Panc1 (cell line): ENCODE measurements around the gene PKD1L1. TPM values are rescaled to one million over a fixed set of nuclear protein-coding genes. Genes with fewer than 3 reads are reported as not detected.
A peak's percentile ranks its signal among the peaks of the same experiment; 100 is the strongest.

Experiments
- ATAC-seq: fragments of 200-7000 bp; cut with Tn5 transposase; 2 replicates; pipeline ENCODE4 v1.9.1; 2020; ENCODE audit warnings: mild to moderate bottlenecking, moderate library complexity
- BruUV-seq: library from RNA; stranded (reverse); fragments of 400-500 nt; replicated peaks from 2 replicates; lab custom pipeline; 2021; lab: Mats Ljungman, UMichigan
- CTCF ChIA-PET: fragments of 300-600 bp; sonication (Branson Sonifier 250); formaldehyde crosslinking; loops from one replicate; lab custom pipeline; 2022; ENCODE audit warnings: antibody characterized with exemption; lab: Charles Lee
- POLR2A ChIA-PET: fragments of 300-600 bp; sonication (Branson Sonifier 250); formaldehyde crosslinking; loops from one replicate; lab custom pipeline; 2022; ENCODE audit warnings: antibody characterized with exemption; lab: Charles Lee
- DNase-seq: peaks from one replicate; pipeline ENCODE4 v3.0.0-alpha.2; 2010; ENCODE audit warnings: low read depth, low spot score
- H3K27ac ChIP-seq: 2 replicates; pipeline ENCODE4 v1.5.1; 2011; ENCODE audit warnings: mild to moderate bottlenecking, low read length, inconsistent platforms
- H3K27me3 ChIP-seq: fragments of 200-500 bp; sonication (Bioruptor generic); 2 replicates; pipeline ENCODE4 v1.6.0; 2014; ENCODE audit warnings: low read length, inconsistent platforms; ENCODE audit not compliant: control insufficient read depth, insufficient read depth
- H3K36me3 ChIP-seq: fragments of 200-500 bp; sonication (Bioruptor generic); 2 replicates; pipeline ENCODE4 v1.5.1; 2014; ENCODE audit warnings: inconsistent platforms, mild to moderate bottlenecking, low read length, moderate library complexity; ENCODE audit not compliant: control insufficient read depth, insufficient read depth
- H3K4me1 ChIP-seq: 2 replicates; pipeline ENCODE4 v1.5.1; 2011; ENCODE audit warnings: inconsistent platforms, mild to moderate bottlenecking, low read length, moderate library complexity; ENCODE audit not compliant: control insufficient read depth, insufficient read depth
- H3K4me3 ChIP-seq, 2 experiments: 2 replicates each; pipeline ENCODE4 v1.5.1; 2011 to 2012; ENCODE audit warnings: low read depth in 2 of 2, low read length in 2 of 2, mild to moderate bottlenecking in 2 of 2, inconsistent platforms in 1 of 2, moderate library complexity in 1 of 2
- H3K9me3 ChIP-seq: fragments of 200-500 bp; sonication (Bioruptor generic); 2 replicates; pipeline ENCODE4 v1.5.1; 2014; ENCODE audit warnings: low read depth, mild to moderate bottlenecking, inconsistent platforms, low read length, moderate library complexity; ENCODE audit not compliant: control insufficient read depth, insufficient read depth
- CTCF ChIP-seq: fragments of 450-650 bp; IDR thresholded peaks from 2 replicates; pipeline ENCODE4 v1.5.1; 2017; ENCODE audit warnings: mild to moderate bottlenecking
- POLR2AphosphoS5 ChIP-seq: IDR thresholded peaks from 2 replicates; pipeline ENCODE4 v1.6.1; 2012; ENCODE audit warnings: mild to moderate bottlenecking, low read depth, low read length, moderate library complexity
- REST ChIP-seq, 2 experiments: IDR thresholded peaks; 2 replicates each; pipeline ENCODE4 v1.6.1; 2011 to 2012; ENCODE audit warnings: low read depth in 2 of 2, control low read depth in 1 of 2, low read length in 1 of 2, mild to moderate bottlenecking in 1 of 2, moderate library complexity in 1 of 2; ENCODE audit not compliant: insufficient read depth in 1 of 2
- SIN3A ChIP-seq: IDR thresholded peaks from 2 replicates; pipeline ENCODE4 v1.6.1; 2012; ENCODE audit warnings: low read depth, mild to moderate bottlenecking, low read length, moderate library complexity, borderline replicate concordance; ENCODE audit not compliant: insufficient read depth
- TCF7L2 ChIP-seq: IDR thresholded peaks from 2 replicates; pipeline ENCODE4 v1.6.1; 2011; ENCODE audit warnings: mild to moderate bottlenecking, low read depth, low read length, inconsistent platforms
- in situ Hi-C: cut with HindIII; loops from 2 replicates; pipeline ENCODE4 v1.10.0; 2016; ENCODE audit warnings: low sequenced_read_pairs, low pct_unique_long_range_greater_than_20kb
- intact Hi-C: fragments of 100-400 bp; cut with micrococcal nuclease; formaldehyde crosslinking; loops from one replicate; pipeline ENCODE4 v1.10.0; 2022; ENCODE audit not compliant: unreplicated experiment
- total RNA-seq: library from RNA; stranded (reverse); gene quantifications from one replicate; pipeline ENCODE4 v1.2.1, GENCODE V29; 2021; ENCODE audit not compliant: unreplicated experiment

Gene PKD1L1
- total RNA-seq, 1 experiment from 2014 or later: 2.2 TPM

- TF ChIP-seq TCF7L2 (no peak), POLR2AphosphoS5 (no peak)
- Histone ChIP-seq H3K36me3 (no peaks in the 10 kb centered on the region), H3K9me3 (no peaks in the 10 kb centered on the region), H3K27ac (no peak overlapping the region), H3K4me1 (peaks cover 4% of the 10 kb centered on the region; the same call in 1 of the 2 replicates), H3K4me3 (no peak overlapping the region), H3K27me3 (no peaks in the 10 kb centered on the region)
- ChIA-PET POLR2A (no interaction called here), CTCF (no interaction called here)
- no TSS peak for BruUV-seq
- no peak for DNase-seq
- ATAC-seq: no peak
- intact Hi-C loops: no loop called here
- in situ Hi-C loops: no loop called here
These were observed 58.5 kb downstream of the PKD1L1 start for GRCh38 chr7:47889723-47890122.

- Histone ChIP-seq H3K27me3 (no peaks in the 10 kb centered on the region), H3K4me1 (peaks cover 4% of the 10 kb centered on the region; the same call in 1 of the 2 replicates), H3K9me3 (no peaks in the 10 kb centered on the region), H3K4me3 (no peak overlapping the region), H3K36me3 (no peaks in the 10 kb centered on the region), H3K27ac (no peak overlapping the region)
- no peak for ATAC-seq
- ChIA-PET POLR2A (no interaction called here), CTCF (interaction anchor here (0.6 kb wide), 1 partner anchor 134 kb away, joined by 8 read pairs; no protein-coding TSS in a partner anchor)
- no TSS peak for BruUV-seq
- DNase-seq: no peak
- intact Hi-C loops (no loop called here), in situ Hi-C loops (no loop called here)
- no peak for TF ChIP-seq SIN3A
These were observed 59.6 kb downstream of the PKD1L1 start for GRCh38 chr7:47888371-47889265.

GRCh38 chr7:47887016-47887640 lies 61.1 kb downstream of the PKD1L1 start:
- BruUV-seq: no TSS peak
- CTCF ChIA-PET: no interaction called here
- no peaks in the 10 kb centered on the region for H3K36me3 ChIP-seq
- no peak overlapping the region for H3K4me3 ChIP-seq
- H3K27ac ChIP-seq: peak overlapping the region; percentile 24; the same call in 1 of the 2 replicates
- ATAC-seq (no peak), DNase-seq (no peak)
- intact Hi-C loops: no loop called here
- TF ChIP-seq CTCF (no peak), REST (IDR thresholded peaks at IDR 0.05; ENCODE audit: insufficient read depth in 1 of 2, low read depth in 2 of 2, low read length in 1 of 2) (no peak), TCF7L2 (no peak), POLR2AphosphoS5 (no peak), SIN3A (no peak)
- in situ Hi-C loops: no loop called here
- no peaks in the 10 kb centered on the region for H3K9me3 ChIP-seq
- POLR2A ChIA-PET: no interaction called here
- H3K27me3 ChIP-seq: no peaks in the 10 kb centered on the region
- peaks cover 4% of the 10 kb centered on the region; the same call in 1 of the 2 replicates for H3K4me1 ChIP-seq
